Measurements from ENCODE around the gene MIER1. TPM values are rescaled to one million over a fixed set of nuclear protein-coding genes. Genes with fewer than 3 reads are reported as not detected.

Gene MIER1
- total RNA-seq, 4 donors from 2014 or later, result 14.8 to 21.7 (median 15.4) TPM

DNA sequence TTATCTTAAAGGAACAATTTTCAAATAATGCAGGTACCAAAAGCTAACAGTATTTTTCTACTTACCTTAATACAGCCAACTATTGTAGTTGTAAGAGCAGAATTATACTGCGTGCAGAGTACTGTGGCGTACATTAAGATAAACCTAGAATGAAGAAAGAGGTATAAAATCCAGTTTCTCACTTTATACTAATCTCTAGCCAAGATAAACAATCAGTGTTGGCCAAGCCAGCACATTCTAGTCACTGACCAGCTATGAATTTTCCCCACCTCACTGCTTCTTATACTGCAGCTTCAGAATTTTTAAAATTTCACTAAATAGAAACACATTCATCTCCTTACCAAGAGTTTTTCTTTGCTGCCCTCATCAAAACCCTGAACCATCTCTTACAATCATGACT, 95.5 kb downstream of the MIER1 start:
- Histone ChIP-seq H3K4me1 (peaks cover 0 to 3% of the 10 kb centered on the region in 2 donors), H3K27ac (peak overlapping the region in 2 of 4 donors; percentile 4 to 7), H3K4me3 (no peak overlapping the region), H3K36me3 (peaks cover 0 to 27% of the 10 kb centered on the region in 2 donors), H3K9me3 (no peaks in the 10 kb centered on the region), H3K27me3 (no peaks in the 10 kb centered on the region)
- in situ Hi-C loops (cut with MboI; ENCODE audit: low sequenced_read_pairs in 4 of 4) (no loop called here), intact Hi-C loops (cut with DNase I; ENCODE audit: low total_unique reads) (no loop called here)
- ATAC-seq (no peak), DNase-seq (no peak)
- TF ChIP-seq, protein P1, sequence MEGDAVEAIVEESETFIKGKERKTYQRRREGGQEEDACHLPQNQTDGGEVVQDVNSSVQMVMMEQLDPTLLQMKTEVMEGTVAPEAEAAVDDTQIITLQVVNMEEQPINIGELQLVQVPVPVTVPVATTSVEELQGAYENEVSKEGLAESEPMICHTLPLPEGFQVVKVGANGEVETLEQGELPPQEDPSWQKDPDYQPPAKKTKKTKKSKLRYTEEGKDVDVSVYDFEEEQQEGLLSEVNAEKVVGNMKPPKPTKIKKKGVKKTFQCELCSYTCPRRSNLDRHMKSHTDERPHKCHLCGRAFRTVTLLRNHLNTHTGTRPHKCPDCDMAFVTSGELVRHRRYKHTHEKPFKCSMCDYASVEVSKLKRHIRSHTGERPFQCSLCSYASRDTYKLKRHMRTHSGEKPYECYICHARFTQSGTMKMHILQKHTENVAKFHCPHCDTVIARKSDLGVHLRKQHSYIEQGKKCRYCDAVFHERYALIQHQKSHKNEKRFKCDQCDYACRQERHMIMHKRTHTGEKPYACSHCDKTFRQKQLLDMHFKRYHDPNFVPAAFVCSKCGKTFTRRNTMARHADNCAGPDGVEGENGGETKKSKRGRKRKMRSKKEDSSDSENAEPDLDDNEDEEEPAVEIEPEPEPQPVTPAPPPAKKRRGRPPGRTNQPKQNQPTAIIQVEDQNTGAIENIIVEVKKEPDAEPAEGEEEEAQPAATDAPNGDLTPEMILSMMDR (IDR thresholded peaks at IDR 0.05 in 4 of 5, conservative IDR thresholded peaks at IDR 0.05 in 1 of 5), result no peak
- TF ChIP-seq POLR2A (IDR thresholded peaks at IDR 0.05), result no peak

DNA sequence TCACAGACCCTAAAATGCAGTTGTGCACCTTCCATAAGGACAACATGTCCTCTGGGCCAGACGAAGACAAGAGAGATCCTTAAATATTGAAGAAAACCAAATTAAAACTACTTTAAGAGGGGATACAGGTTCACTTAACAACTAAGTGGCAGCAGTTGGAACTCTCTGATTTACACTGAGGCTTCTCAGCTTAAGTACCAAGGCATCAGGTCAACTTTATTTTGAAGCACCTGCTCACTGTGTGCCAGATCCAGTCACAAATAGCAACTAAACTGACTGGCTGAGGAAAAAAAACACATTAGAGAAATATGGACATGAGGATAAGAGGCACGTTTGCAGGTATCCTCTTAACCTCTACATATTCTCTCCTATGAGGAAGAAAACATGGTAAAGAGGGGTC, 96.0 kb downstream of the MIER1 start:
- H3K27ac ChIP-seq, result no peak overlapping the region
- H3K4me1 ChIP-seq, result peaks cover 0 to 3% of the 10 kb centered on the region in 2 donors
- peaks cover 0 to 27% of the 10 kb centered on the region in 2 donors for H3K36me3 ChIP-seq
- no peak for ATAC-seq
- in situ Hi-C loops (cut with MboI; ENCODE audit: low sequenced_read_pairs in 4 of 4) (no loop called here), intact Hi-C loops (cut with DNase I; ENCODE audit: low total_unique reads) (no loop called here)
- no peaks in the 10 kb centered on the region for H3K9me3 ChIP-seq
- TF ChIP-seq, protein P1 (IDR thresholded peaks at IDR 0.05 in 4 of 5, conservative IDR thresholded peaks at IDR 0.05 in 1 of 5), result no peak
- TF ChIP-seq POLR2A (IDR thresholded peaks at IDR 0.05), result no peak
- H3K27me3 ChIP-seq, result no peaks in the 10 kb centered on the region
- H3K4me3 ChIP-seq, result no peak overlapping the region
- no peak for DNase-seq

DNA sequence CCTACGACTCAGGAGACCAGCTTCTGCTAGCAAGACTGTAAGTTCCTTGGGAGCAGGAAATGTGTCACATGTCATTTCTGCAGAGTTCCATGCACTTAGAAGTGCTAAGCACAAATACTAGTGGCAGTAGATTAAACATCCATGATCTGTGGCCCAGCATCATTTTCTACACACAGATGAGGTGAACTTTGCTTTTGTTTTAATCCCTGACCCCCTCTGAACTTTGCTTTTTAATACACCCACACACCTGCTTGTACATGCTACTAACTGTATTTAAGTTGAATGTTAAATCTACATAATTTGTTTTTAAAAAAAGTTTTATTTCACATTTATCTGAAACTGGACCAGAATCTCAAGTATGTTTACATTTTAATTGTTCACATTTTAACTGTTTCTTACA, 104.7 kb downstream of the MIER1 start:
- TF ChIP-seq POLR2A (IDR thresholded peaks at IDR 0.05), result no peak
- TF ChIP-seq, protein P1 (IDR thresholded peaks at IDR 0.05 in 4 of 5, conservative IDR thresholded peaks at IDR 0.05 in 1 of 5), result no peak
- Histone ChIP-seq H3K4me1 (peaks cover 19% of the 10 kb centered on the region in 2 donors), H3K4me3 (no peak overlapping the region), H3K27me3 (no peaks in the 10 kb centered on the region), H3K36me3 (peaks cover 0 to 13% of the 10 kb centered on the region in 2 donors), H3K27ac (no peak overlapping the region), H3K9me3 (no peaks in the 10 kb centered on the region)
- intact Hi-C loops (cut with DNase I; ENCODE audit: low total_unique reads), result no loop called here
- ATAC-seq (no peak), DNase-seq (no peak)
- in situ Hi-C loops (cut with MboI; ENCODE audit: low sequenced_read_pairs in 4 of 4), result no loop called here

DNA sequence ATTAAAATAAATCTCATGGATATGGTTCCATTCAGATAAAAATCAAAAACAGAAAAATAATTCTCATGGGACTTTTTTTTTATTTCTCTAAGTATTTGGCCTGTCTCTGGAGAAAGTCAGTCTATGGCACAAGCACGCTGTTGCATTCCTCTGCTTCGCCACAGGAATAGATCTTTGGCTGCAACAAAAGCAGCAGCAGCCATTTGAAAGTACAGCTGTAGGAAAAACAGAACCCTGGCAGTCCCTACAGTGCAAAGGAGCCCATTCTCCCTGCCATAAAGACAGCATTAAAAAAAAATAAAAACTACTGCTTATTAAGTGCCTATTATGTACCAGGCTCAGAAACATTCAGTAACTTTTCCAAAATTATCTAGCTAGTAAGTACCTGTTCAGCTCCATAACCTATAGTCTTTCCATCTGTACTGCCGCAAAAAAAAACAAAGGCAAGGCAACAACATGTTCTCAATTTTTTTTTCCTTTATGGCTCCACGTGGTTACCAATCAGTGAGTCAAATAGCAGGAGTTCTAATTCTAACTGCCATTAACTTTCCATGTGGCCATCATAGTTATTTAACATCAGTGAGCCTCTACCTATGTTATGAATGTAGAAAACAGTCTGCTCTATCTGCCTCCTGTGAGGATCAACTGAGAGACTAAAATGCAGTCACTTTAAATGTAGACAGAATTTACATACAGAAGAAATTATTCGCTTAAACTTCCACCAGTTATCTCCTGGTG, 106.5 kb downstream of the MIER1 start:
- Histone ChIP-seq H3K27ac (peak overlapping the region; percentile 29 to 55 (median 48)), H3K27me3 (no peaks in the 10 kb centered on the region), H3K36me3 (peaks cover 0 to 21% of the 10 kb centered on the region in 2 donors), H3K9me3 (no peaks in the 10 kb centered on the region), H3K4me3 (no peak overlapping the region), H3K4me1 (peaks cover 19% of the 10 kb centered on the region in 2 donors)
- no peak for DNase-seq
- in situ Hi-C loops (cut with MboI; ENCODE audit: low sequenced_read_pairs in 4 of 4), result no loop called here
- intact Hi-C loops (cut with DNase I; ENCODE audit: low total_unique reads), result no loop called here
- TF ChIP-seq POLR2A (IDR thresholded peaks at IDR 0.05), result no peak
- TF ChIP-seq, protein P1 (IDR thresholded peaks at IDR 0.05 in 4 of 5, conservative IDR thresholded peaks at IDR 0.05 in 1 of 5), result no peak
- peak; percentile 77 to 82 for ATAC-seq
